ENCODE results near the gene CKAP5.

The CKAP5 gene

DNA sequence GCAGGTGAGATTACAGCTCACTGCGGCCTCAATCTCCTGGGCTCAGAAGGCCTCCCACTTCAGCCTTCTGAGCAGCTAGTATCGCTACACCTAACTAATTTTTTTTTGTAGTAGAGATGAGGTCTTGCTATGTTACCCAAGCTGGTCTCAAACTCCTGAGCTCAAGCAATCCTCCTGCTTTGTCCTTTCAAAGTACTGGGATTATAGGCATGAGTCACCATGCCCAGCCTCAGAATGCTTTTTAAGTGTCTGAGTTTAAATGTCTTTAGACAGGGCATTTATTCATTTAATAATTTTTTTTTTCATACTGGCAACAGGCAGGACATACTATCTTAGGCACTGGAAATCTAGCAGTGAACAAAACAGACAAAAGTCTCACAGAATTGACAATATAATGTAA is 44.6 kb upstream of the CKAP5 start:
- no peak overlapping the region for H3K4me3 ChIP-seq (replicated peaks in 1 of 2; ENCODE audit: low read depth in 2 of 2, low read length in 2 of 2)
- TF ChIP-seq, protein P1, sequence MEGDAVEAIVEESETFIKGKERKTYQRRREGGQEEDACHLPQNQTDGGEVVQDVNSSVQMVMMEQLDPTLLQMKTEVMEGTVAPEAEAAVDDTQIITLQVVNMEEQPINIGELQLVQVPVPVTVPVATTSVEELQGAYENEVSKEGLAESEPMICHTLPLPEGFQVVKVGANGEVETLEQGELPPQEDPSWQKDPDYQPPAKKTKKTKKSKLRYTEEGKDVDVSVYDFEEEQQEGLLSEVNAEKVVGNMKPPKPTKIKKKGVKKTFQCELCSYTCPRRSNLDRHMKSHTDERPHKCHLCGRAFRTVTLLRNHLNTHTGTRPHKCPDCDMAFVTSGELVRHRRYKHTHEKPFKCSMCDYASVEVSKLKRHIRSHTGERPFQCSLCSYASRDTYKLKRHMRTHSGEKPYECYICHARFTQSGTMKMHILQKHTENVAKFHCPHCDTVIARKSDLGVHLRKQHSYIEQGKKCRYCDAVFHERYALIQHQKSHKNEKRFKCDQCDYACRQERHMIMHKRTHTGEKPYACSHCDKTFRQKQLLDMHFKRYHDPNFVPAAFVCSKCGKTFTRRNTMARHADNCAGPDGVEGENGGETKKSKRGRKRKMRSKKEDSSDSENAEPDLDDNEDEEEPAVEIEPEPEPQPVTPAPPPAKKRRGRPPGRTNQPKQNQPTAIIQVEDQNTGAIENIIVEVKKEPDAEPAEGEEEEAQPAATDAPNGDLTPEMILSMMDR (IDR thresholded peaks at IDR 0.05; ENCODE audit: low read depth, low read length), result no peak
- peak in 1 of 2 donors; percentile 17 for DNase-seq (ENCODE audit: low read depth in 2 of 2)

DNA sequence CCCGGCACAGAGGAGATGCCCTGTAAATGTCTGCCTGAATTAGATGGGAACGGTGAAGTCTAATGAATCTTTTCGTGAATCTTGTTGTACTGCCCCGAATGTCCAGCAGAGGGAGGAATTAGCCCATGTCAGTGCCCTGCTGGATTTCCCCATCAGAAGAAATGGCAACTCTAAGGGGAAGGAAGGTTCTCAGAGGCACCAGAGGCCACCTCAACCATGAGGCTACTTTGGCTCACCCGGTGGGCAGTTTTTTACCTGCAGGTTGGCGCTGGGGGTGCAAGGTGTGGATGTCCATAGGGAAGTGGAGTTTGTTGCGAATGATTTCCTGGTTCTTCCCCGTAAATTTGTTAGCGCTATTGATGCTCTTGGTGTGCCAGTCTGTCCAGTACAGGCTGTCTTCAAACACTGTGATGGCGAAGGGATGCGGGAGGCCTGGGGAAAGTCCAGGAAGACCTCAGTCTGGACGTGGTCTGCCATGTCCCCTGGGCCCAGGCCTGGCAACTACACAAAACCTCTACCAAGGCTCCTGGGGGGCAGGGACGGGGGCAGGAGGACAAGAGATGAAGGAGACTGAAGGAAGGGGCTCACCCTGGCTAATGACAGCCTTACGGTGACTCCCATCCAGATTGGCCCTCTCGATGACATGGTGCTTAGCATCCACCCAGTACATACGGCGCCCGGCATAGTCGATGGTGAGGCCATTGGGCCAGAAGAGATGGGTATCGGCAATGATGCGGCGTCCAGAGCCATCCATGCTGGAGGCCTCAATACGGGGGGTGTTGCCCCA is 43.8 kb upstream of the CKAP5 start:
- TF ChIP-seq, protein P1 (IDR thresholded peaks at IDR 0.05; ENCODE audit: low read depth, low read length), result peak; percentile 83
- DNase-seq (ENCODE audit: low read depth in 2 of 2), result peak; percentile 83 to 85
- no peak overlapping the region for H3K4me3 ChIP-seq (replicated peaks in 1 of 2; ENCODE audit: low read depth in 2 of 2, low read length in 2 of 2)

DNA sequence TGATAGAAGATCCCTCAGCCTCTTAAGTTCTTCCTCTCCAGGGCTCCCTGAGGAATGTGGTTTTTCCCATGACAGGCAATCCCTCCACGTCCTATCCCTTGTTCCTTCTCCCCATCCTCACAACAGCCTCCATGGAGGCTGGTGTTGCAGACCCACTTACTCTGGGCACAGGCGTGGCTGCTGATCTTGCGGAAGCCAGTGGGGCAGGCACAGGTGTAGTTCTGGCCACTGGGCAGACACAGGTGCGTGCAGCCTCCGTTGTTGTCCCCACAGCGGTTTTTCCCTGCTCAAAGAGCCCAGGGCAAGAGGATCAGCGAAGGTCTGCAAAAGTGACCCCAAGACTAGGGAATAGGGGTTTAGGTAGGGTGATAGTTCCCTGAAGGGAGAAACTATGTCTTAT is 43.2 kb upstream of the CKAP5 start:
- TF ChIP-seq, protein P1 (IDR thresholded peaks at IDR 0.05; ENCODE audit: low read depth, low read length), result no peak
- H3K4me3 ChIP-seq (replicated peaks in 1 of 2; ENCODE audit: low read depth in 2 of 2, low read length in 2 of 2), result no peak overlapping the region
- no peak for DNase-seq (ENCODE audit: low read depth in 2 of 2)

DNA sequence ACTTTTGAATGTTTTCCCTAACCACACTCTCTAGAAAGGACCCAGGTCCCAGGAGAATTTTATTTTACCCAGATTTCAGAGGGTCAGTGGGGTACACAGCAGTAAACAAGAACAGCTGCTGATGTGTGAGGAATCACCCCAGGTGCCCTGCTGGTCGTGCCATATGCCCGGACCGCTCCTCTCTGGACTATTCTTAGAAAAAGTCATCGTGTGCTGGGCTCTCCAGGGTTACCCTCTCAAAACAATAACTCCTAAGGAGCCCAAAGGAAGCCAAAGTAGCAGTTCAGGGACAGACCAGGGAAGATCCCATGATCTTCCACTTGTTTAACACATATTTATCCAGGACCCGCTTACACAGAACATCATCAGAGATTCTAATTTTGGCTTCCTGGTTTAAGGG is 42.6 kb upstream of the CKAP5 start:
- DNase-seq (ENCODE audit: low read depth in 2 of 2), result no peak
- TF ChIP-seq, protein P1 (IDR thresholded peaks at IDR 0.05; ENCODE audit: low read depth, low read length), result no peak
- no peak overlapping the region for H3K4me3 ChIP-seq (replicated peaks in 1 of 2; ENCODE audit: low read depth in 2 of 2, low read length in 2 of 2)

DNA sequence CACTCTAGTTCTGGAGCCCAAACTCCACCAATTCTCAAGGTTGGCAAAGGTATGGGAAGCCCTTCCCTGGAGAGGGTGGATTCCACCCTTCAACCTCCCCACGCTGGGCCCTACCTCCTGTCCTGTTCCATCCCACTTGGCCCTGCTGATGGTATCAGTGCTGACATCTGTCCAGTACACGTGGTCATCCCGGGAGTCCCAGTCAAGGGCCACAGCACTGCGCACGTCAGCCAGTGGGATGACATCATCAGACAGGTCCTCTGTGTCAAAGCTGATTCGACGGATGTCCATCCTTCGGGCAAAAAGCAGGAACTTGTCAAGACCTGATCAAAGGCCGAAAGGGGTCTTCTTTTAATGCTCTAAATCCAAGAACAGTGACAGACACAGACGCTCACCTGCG is 40.1 kb upstream of the CKAP5 start:
- TF ChIP-seq, protein P1 (IDR thresholded peaks at IDR 0.05; ENCODE audit: low read depth, low read length), result no peak
- H3K4me3 ChIP-seq (replicated peaks in 1 of 2; ENCODE audit: low read depth in 2 of 2, low read length in 2 of 2), result no peak overlapping the region

DNA sequence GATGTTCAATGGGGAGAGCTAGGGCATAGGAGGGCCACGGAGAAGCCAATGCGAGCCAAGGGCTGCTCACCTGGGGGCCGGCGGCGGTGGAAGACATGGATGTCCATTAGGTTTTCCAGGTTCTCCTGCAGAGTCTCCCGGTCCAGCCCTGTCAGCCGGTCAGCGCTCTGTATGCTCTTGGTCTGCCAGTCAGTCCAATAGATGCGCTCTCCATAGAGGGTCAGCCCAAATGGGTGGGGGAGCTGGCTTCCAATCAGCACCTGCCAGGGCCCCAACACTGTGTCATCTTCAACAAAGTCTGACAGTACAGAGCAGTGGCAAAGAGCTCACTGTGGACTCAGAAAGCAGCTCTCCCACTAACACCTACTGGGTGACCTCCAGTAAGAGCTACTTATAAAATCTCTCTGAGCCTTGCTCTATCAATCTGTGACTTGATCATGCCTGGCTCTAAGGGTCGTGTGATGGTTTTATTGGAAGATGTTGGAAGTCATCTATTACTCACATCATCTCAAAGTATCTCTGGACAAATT is 33.0 kb upstream of the CKAP5 start:
- H3K4me3 ChIP-seq (replicated peaks in 1 of 2; ENCODE audit: low read depth in 2 of 2, low read length in 2 of 2), result no peak overlapping the region
- no peak for DNase-seq (ENCODE audit: low read depth in 2 of 2)
- TF ChIP-seq, protein P1 (IDR thresholded peaks at IDR 0.05; ENCODE audit: low read depth, low read length), result no peak

More for the DNA sequence above, 40.1 kb upstream of the CKAP5 start:
- DNase-seq (ENCODE audit: low read depth in 2 of 2), result no peak
